GM23338 (cell line): Measurements from ENCODE around the gene TSC22D1. TPM values are rescaled to one million over a fixed set of nuclear protein-coding genes. Genes with fewer than 3 reads are reported as not detected.

Experiments used
- ATAC-seq: fragments of 200-7000 bp; cut with Tn5 transposase; 3 replicates; pipeline ENCODE4 v1.9.1; 2020
- DNase-seq: peaks from one replicate; pipeline ENCODE4 v3.0.0-alpha.2; 2015; ENCODE audit warnings: low spot score
- H2AFZ ChIP-seq: fragments of 200-600 bp; sonication (generic); 2 replicates; pipeline ENCODE4 v1.8.0; 2016; ENCODE audit warnings: antibody characterized with exemption, mild to moderate bottlenecking, moderate library complexity
- H3F3A ChIP-seq: fragments of 200-600 bp; sonication (generic); replicated peaks from 2 replicates; pipeline ENCODE4 v1.8.0; 2017; ENCODE audit warnings: antibody characterized with exemption, mixed run types, low read depth
- H3K27ac ChIP-seq: fragments of 200-600 bp; sonication (generic); 2 replicates; pipeline ENCODE4 v1.6.1; 2016; ENCODE audit warnings: low read depth
- H3K27me3 ChIP-seq: fragments of 200-600 bp; sonication (generic); 2 replicates; pipeline ENCODE4 v1.8.0; 2016; ENCODE audit warnings: mild to moderate bottlenecking, mixed run types, moderate library complexity; ENCODE audit not compliant: insufficient read depth
- H3K36me3 ChIP-seq: fragments of 200-600 bp; sonication (generic); 2 replicates; pipeline ENCODE4 v1.8.0; 2016; ENCODE audit warnings: mild to moderate bottlenecking; ENCODE audit not compliant: insufficient read depth
- H3K4me1 ChIP-seq: fragments of 200-600 bp; sonication (generic); 2 replicates; pipeline ENCODE4 v1.8.0; 2016; ENCODE audit warnings: mild to moderate bottlenecking, moderate library complexity; ENCODE audit not compliant: insufficient read depth
- H3K4me2 ChIP-seq: fragments of 200-600 bp; sonication (generic); 2 replicates; pipeline ENCODE4 v1.7.1; 2017; ENCODE audit warnings: mixed run types
- H3K4me3 ChIP-seq: fragments of 200-600 bp; sonication (generic); 2 replicates; pipeline ENCODE4 v1.6.1; 2016; ENCODE audit warnings: mixed run types
- H3K79me2 ChIP-seq: fragments of 200-600 bp; sonication (generic); replicated peaks from 2 replicates; pipeline ENCODE4 v1.8.0; 2017; ENCODE audit warnings: mild to moderate bottlenecking; ENCODE audit not compliant: insufficient read depth
- H3K9me2 ChIP-seq: fragments of 200-600 bp; sonication (generic); 2 replicates; pipeline ENCODE4 v1.8.0; 2017; ENCODE audit not compliant: insufficient read depth
- H4K20me1 ChIP-seq: fragments of 200-600 bp; sonication (generic); replicated peaks from 2 replicates; pipeline ENCODE4 v1.8.0; 2017; ENCODE audit warnings: mild to moderate bottlenecking; ENCODE audit not compliant: insufficient read depth
- H3K27ac Mint-ChIP-seq: 2 replicates; pipeline ENCODE4 v1.8.0; 2020; ENCODE audit warnings: inconsistent platforms, mild to moderate bottlenecking, moderate library complexity, mixed read lengths
- H3K27me3 Mint-ChIP-seq: 3 replicates; pipeline ENCODE4 v1.8.0; 2022; ENCODE audit warnings: low read depth, mild to moderate bottlenecking, moderate library complexity, mixed read lengths, inconsistent platforms; ENCODE audit not compliant: insufficient read depth, poor library complexity
- H3K36me3 Mint-ChIP-seq: 3 replicates; pipeline ENCODE4 v1.8.0; 2021; ENCODE audit warnings: low read depth, mild to moderate bottlenecking, inconsistent platforms, moderate library complexity, mixed read lengths
- H3K4me1 Mint-ChIP-seq: 3 replicates; pipeline ENCODE4 v1.8.0; 2020; ENCODE audit warnings: mild to moderate bottlenecking, inconsistent platforms, mixed read lengths
- H3K4me3 Mint-ChIP-seq: 3 replicates; pipeline ENCODE4 v1.8.0; 2021; ENCODE audit warnings: moderate library complexity, mild to moderate bottlenecking, inconsistent platforms, mixed read lengths
- H3K9me3 Mint-ChIP-seq: 3 replicates; pipeline ENCODE4 v1.8.0; 2020; ENCODE audit warnings: moderate library complexity, mild to moderate bottlenecking, inconsistent platforms, mixed read lengths
- CTCF ChIP-seq, 2 experiments: fragments of 200-600 bp in 1 of 2; sonication (generic) in 1 of 2; conservative IDR thresholded peaks; 2 replicates each; pipeline versions ENCODE4 v1.5.1 to v1.6.1; 2016 to 2017; ENCODE audit warnings: antibody characterized with exemption in 2 of 2, low read depth in 2 of 2, mild to moderate bottlenecking in 2 of 2, moderate library complexity in 1 of 2
- EZH2 ChIP-seq: fragments of 200-600 bp; sonication (generic); IDR thresholded peaks from one replicate; pipeline ENCODE4 v1.8.0; 2017; ENCODE audit warnings: antibody characterized with exemption, mild to moderate bottlenecking, low read depth; ENCODE audit not compliant: unreplicated experiment
- JUNB ChIP-seq: IDR thresholded peaks from one replicate; pipeline ENCODE4 v1.6.1; 2016; ENCODE audit warnings: antibody characterized with exemption; ENCODE audit not compliant: unreplicated experiment
- NANOG ChIP-seq: IDR thresholded peaks from 2 replicates; pipeline ENCODE4 v1.6.1; 2016; ENCODE audit warnings: antibody characterized with exemption, borderline replicate concordance
- POLR2AphosphoS5 ChIP-seq: IDR thresholded peaks from 2 replicates; pipeline ENCODE4 v1.6.1; 2016; ENCODE audit warnings: antibody characterized with exemption, low read depth
- REST ChIP-seq: IDR thresholded peaks from one replicate; pipeline ENCODE4 v1.6.1; 2018; ENCODE audit warnings: antibody characterized with exemption; ENCODE audit not compliant: unreplicated experiment
- STAT1 ChIP-seq: IDR thresholded peaks from one replicate; pipeline ENCODE4 v1.6.1; 2016; ENCODE audit warnings: antibody characterized with exemption; ENCODE audit not compliant: unreplicated experiment
- ZNF114 ChIP-seq: fragments of 250-450 bp; sonication (Bioruptor Pico); IDR thresholded peaks from 2 replicates; pipeline ENCODE4 v1.5.0; 2020; ENCODE audit warnings: mild to moderate bottlenecking, moderate library complexity
- ZNF331 ChIP-seq: fragments of 250-450 bp; sonication (Bioruptor Pico); IDR thresholded peaks from 2 replicates; pipeline ENCODE4 v1.5.0; 2020; ENCODE audit warnings: low read depth, mild to moderate bottlenecking, moderate library complexity
- ZNF462 ChIP-seq: fragments of 250-450 bp; sonication (Bioruptor Pico); IDR thresholded peaks from 2 replicates; pipeline ENCODE4 v1.5.0; 2020; ENCODE audit warnings: mild to moderate bottlenecking, moderate library complexity
- polyA plus RNA-seq: library from polyadenylated mRNA; unstranded; fragments of >200 nt; fragmentation: Nextera tagmentation; extraction: Ambion mirVana; gene quantifications from 2 replicates; pipeline ENCODE4 v1.2.1, GENCODE V29; 2016
- total RNA-seq: library from RNA; depleted of rRNA; stranded (reverse); fragments of >200 nt; shearing (Covaris generic); gene quantifications from 2 replicates; pipeline ENCODE4 v1.2.3, GENCODE V29; 2014
- TF ChIP-seq, protein P1 (sequence below): IDR thresholded peaks from 2 replicates; pipeline ENCODE4 v1.6.1; 2016; ENCODE audit warnings: antibody characterized with exemption

TSC22D1 gene
- total and polyA plus RNA-seq, 2 experiments from 2014 or later, result 58.5 to 114 TPM

DNA sequence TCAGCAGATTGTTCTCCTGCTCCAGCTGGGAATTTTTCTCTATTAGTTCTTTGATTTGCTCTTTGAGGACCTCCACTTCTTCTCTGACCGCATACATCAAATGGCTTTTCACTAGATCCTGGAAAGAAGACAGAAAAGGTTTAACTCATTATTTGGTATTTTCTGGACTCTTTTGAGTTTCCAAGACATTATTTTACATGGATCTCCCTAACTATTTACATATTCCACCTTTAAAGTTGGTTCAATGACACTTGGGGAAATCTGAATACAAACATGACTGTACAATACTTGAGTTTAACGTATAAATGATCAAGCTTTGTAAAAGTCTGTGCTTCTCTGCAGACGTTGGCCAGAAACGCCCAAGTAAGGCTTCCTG, 141.4 kb downstream of the TSC22D1 start (continued):
- TF ChIP-seq POLR2AphosphoS5 (no peak), CTCF (conservative IDR thresholded peaks at IDR 0.05; ENCODE audit: low read depth in 2 of 2) (no peak)

DNA sequence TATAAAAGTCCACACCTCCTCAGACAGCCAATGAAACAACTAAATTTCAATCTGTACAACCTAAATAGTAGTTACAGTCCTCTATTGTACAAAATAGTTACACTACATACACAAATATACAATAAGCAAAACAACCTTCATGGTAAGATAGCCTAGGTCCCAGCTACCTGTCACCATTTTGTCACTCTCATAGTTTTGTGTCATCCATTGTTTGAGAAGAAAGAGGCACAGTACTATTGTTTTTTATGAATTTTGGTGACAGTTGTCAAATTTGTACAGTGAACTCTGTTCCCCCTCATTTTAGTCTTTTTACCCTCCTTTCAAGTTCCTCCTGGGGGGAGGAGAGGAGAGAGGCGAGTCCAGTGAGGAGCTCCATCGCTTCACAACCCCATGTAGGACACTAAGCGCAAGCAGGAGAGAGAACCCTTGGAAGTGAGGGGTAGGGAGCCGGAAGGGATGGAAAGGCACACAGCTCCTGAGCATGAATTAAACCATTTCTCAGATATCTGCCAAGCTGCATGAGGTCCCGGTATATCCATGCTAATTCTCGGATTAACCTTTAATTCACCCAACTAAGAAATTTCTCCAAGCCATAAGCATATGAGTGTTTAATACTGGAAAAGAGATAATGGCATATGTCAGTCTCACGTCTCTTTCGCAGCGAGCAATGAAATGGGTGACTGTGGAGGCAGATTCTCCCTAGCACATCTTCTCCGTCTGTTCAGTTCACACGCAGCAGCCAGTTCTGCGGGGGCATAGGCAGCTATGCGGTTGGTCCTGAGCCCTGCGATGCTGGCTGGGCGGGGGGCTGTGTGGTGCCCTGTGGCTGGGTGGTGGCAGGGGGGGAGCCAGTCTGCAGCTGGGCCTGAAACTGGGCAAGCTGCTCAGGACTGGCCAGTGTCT, 142.0 kb downstream of the TSC22D1 start:
- H3K36me3 Mint-ChIP-seq, result peaks cover 25% of the 10 kb centered on the region
- H3K27ac ChIP-seq, result no peak overlapping the region
- no peak for TF ChIP-seq EZH2
- TF ChIP-seq NANOG, result no peak
- TF ChIP-seq ZNF331 (CRISPR knock-in tag), result no peak
- TF ChIP-seq STAT1, result no peak
- TF ChIP-seq JUNB, result no peak
- TF ChIP-seq REST, result no peak
- TF ChIP-seq, protein P1, sequence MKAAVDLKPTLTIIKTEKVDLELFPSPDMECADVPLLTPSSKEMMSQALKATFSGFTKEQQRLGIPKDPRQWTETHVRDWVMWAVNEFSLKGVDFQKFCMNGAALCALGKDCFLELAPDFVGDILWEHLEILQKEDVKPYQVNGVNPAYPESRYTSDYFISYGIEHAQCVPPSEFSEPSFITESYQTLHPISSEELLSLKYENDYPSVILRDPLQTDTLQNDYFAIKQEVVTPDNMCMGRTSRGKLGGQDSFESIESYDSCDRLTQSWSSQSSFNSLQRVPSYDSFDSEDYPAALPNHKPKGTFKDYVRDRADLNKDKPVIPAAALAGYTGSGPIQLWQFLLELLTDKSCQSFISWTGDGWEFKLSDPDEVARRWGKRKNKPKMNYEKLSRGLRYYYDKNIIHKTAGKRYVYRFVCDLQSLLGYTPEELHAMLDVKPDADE, result no peak
- TF ChIP-seq POLR2AphosphoS5, result no peak
- no peak for TF ChIP-seq ZNF462 (CRISPR knock-in tag)
- TF ChIP-seq ZNF114, result no peak

More for the DNA sequence above, 142.0 kb downstream of the TSC22D1 start:
- Mint-ChIP-seq H3K27ac (0 out of 2 replicates have a peak overlapping the region, but pooled peaks have one; percentile 28), H3K27me3 (peaks cover 4% of the 10 kb centered on the region), H3K9me3 (no peaks in the 10 kb centered on the region), H3K4me1 (peaks cover 21% of the 10 kb centered on the region), H3K4me3 (peak overlapping the region; percentile 86)
- Histone ChIP-seq H3K36me3 (peaks cover 18% of the 10 kb centered on the region), H3F3A (0 out of 2 replicates have a peak, but pooled peaks cover 4% of the 10 kb centered on the region), H3K27me3 (no peaks in the 10 kb centered on the region), H3K4me1 (peaks cover 15% of the 10 kb centered on the region), H2AFZ (no peak overlapping the region), H3K79me2 (peaks cover 25% of the 10 kb centered on the region), H3K9me2 (no peaks in the 10 kb centered on the region), H4K20me1 (peaks cover 14% of the 10 kb centered on the region), H3K4me3 (peak overlapping the region; percentile 54; the same call in 1 of the 2 replicates), H3K4me2 (peak overlapping the region; percentile 87)
- DNase-seq (no peak), ATAC-seq (no peak)
